CD8-positive, alpha-beta memory T cell (primary cell): ENCODE data around the gene TMEM11. TPM values are rescaled to one million over a fixed set of nuclear protein-coding genes. Genes with fewer than 3 reads are reported as not detected.

Experiments
- CTCF ChIA-PET: fragments of 350-600 bp; sonication (Branson Sonifier 250); formaldehyde crosslinking; loops from one replicate; lab custom pipeline; 2021; ENCODE audit warnings: antibody characterized with exemption; lab: Charles Lee
- POLR2A ChIA-PET: fragments of 350-600 bp; sonication (Branson Sonifier 250); formaldehyde crosslinking; loops from one replicate; lab custom pipeline; 2021; ENCODE audit warnings: antibody characterized with exemption; lab: Charles Lee
- DNase-seq, 5 donors: peaks; one replicate each; pipeline versions ENCODE4 v3.0.0 to v3.0.0-alpha.2; 2020 to 2022; ENCODE audit warnings: mixed read lengths in 1 of 5
- H3K27ac ChIP-seq: one replicate; pipeline ENCODE4 v1.7.0; 2013; ENCODE audit warnings: low read depth, mild to moderate bottlenecking, low read length, moderate library complexity
- H3K27me3 ChIP-seq: 2 replicates; pipeline ENCODE4 v1.7.0; 2013; ENCODE audit warnings: low read length, mild to moderate bottlenecking; ENCODE audit not compliant: insufficient read depth, poor library complexity, severe bottlenecking
- H3K36me3 ChIP-seq: 2 replicates; pipeline ENCODE4 v1.7.0; 2013; ENCODE audit warnings: mild to moderate bottlenecking, low read length, moderate library complexity; ENCODE audit not compliant: insufficient read depth
- H3K4me1 ChIP-seq: 2 replicates; pipeline ENCODE4 v1.7.0; 2013; ENCODE audit warnings: mild to moderate bottlenecking, low read length, moderate library complexity; ENCODE audit not compliant: insufficient read depth
- H3K4me3 ChIP-seq: 2 replicates; pipeline ENCODE4 v1.7.0; 2013; ENCODE audit warnings: mild to moderate bottlenecking, low read length
- H3K9me3 ChIP-seq: 2 replicates; pipeline ENCODE4 v1.7.0; 2013; ENCODE audit warnings: mild to moderate bottlenecking, low read length
- H3K27ac Mint-ChIP-seq, 8 donors: one replicate each; pipeline ENCODE4 v1.8.0; 2020 to 2021; ENCODE audit warnings: mixed read lengths in 8 of 8, mild to moderate bottlenecking in 6 of 8, inconsistent platforms in 3 of 8, moderate library complexity in 3 of 8
- H3K27me3 Mint-ChIP-seq, 2 donors: one replicate each; pipeline ENCODE4 v1.8.0; 2020 to 2021; ENCODE audit warnings: mixed read lengths in 2 of 2, mild to moderate bottlenecking in 1 of 2, moderate library complexity in 1 of 2
- H3K36me3 Mint-ChIP-seq, 3 donors: one replicate each; pipeline ENCODE4 v1.8.0; 2020 to 2021; ENCODE audit warnings: mixed read lengths in 3 of 3, inconsistent platforms in 1 of 3, mild to moderate bottlenecking in 1 of 3
- H3K4me1 Mint-ChIP-seq, 3 donors: one replicate each; pipeline ENCODE4 v1.8.0; 2020 to 2021; ENCODE audit warnings: mixed read lengths in 3 of 3, inconsistent platforms in 1 of 3, mild to moderate bottlenecking in 1 of 3
- H3K4me3 Mint-ChIP-seq, 7 donors: one replicate each; pipeline ENCODE4 v1.8.0; 2020 to 2021; ENCODE audit warnings: mixed read lengths in 7 of 7, mild to moderate bottlenecking in 6 of 7, moderate library complexity in 4 of 7, inconsistent platforms in 2 of 7
- H3K9me3 Mint-ChIP-seq, 5 donors: one replicate each; pipeline ENCODE4 v1.8.0; 2020 to 2022; ENCODE audit warnings: mixed read lengths in 5 of 5, mild to moderate bottlenecking in 3 of 5, moderate library complexity in 2 of 5, inconsistent platforms in 1 of 5
- polyA plus RNA-seq: library from polyadenylated mRNA; unstranded; fragments of 300-500 nt; fragmentation: Illumina TruSeq; gene quantifications from one replicate; pipeline ENCODE4 v1.2.3, GENCODE V29; 2021
- total RNA-seq, 2 experiments: library from RNA; stranded (reverse); gene quantifications; one replicate each; pipeline ENCODE4 v1.2.3, GENCODE V29; 2021

The TMEM11 gene
- total and polyA plus RNA-seq, 3 experiments from 2014 or later: 26.1 to 37.4 (median 29.8) TPM

DNA sequence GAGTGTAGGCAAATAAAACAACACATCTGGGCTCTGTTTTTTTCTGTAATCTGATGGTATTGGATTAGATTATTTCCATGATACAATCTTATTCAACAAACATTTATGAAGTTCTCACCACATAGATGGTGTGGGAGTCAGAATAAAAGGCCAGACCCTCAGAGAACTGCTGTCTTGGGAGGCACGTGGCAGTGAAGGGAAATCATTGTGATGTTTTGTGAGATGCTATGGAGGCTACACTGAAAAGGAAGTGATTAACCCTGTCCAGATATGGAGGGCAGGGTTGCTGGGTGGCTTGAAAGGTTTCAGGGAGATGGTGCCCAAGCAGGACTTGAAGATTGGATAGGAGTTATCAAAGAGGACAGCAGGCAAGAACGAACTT lies 51.6 kb downstream of the TMEM11 start:
- no peaks in the 10 kb centered on the region for H3K27me3 ChIP-seq
- no peaks in the 10 kb centered on the region for H3K4me1 ChIP-seq
- no peaks in the 10 kb centered on the region for H3K36me3 ChIP-seq
- Mint-ChIP-seq H3K9me3 (no peaks in the 10 kb centered on the region), H3K27me3 (no peaks in the 10 kb centered on the region), H3K36me3 (peaks cover 0 to 3% (median 0%) of the 10 kb centered on the region in 3 donors), H3K4me3 (no peak overlapping the region), H3K27ac (peak overlapping the region in 3 of 8 donors; percentile 1 to 78 (median 34)), H3K4me1 (peaks cover 0 to 16% (median 13%) of the 10 kb centered on the region in 3 donors)
- no peaks in the 10 kb centered on the region for H3K9me3 ChIP-seq
- DNase-seq: no peak
- H3K4me3 ChIP-seq: no peak overlapping the region
- POLR2A ChIA-PET: no interaction called here
- no peak overlapping the region for H3K27ac ChIP-seq
- CTCF ChIA-PET: no interaction called here

DNA sequence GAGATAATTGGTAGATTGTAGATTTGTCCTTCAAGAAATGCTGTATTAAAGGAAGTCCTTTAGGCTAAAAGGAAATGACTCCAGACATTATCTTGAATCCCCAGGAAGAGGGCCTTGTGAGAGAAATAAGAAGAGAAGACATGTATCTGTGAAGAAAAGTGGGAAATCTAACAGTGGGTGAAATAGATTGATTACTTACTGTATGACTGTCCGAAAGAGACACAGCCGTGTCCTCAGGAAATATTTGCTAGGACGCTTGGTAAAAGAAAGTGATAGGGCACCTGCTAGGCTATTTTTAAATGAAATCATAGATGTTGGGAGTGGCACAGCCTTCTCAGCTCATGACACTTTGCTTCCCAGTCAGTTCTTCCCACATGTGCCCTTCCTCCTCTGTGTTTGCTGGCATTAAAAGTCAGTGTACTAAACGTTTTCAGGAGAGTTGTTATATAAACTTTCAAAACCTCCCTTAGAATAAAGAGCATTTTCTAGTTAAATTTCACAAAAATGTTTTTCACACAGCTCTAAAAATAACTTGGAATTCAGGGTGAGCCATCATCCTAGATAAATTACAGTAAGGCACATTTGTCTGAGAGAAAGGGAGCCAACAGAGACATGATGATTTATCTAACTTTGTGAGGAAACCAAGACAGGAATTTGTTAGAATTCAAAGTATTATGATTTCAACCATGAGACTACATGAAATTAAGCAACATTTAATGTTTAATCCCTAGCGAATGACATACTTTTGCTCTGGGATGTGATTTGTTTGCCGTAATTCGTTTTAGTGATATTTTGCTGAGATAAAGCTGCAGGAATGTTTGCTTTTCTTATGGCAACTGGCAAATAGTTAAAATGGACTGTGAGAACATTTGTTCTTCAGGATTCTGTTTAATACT lies 52.2 kb downstream of the TMEM11 start:
- Mint-ChIP-seq H3K4me3 (no peak overlapping the region), H3K9me3 (no peaks in the 10 kb centered on the region), H3K27ac (peak overlapping the region in 2 of 8 donors; percentile 27 to 65), H3K36me3 (peaks cover 0 to 3% (median 0%) of the 10 kb centered on the region in 3 donors), H3K4me1 (peaks cover 0 to 15% (median 13%) of the 10 kb centered on the region in 3 donors), H3K27me3 (no peaks in the 10 kb centered on the region)
- DNase-seq: no peak
- H3K4me3 ChIP-seq: no peak overlapping the region
- ChIA-PET CTCF (no interaction called here), POLR2A (no interaction called here)
- H3K36me3 ChIP-seq: no peaks in the 10 kb centered on the region
- no peak overlapping the region for H3K27ac ChIP-seq
- H3K4me1 ChIP-seq: no peaks in the 10 kb centered on the region
- H3K9me3 ChIP-seq: no peaks in the 10 kb centered on the region
- H3K27me3 ChIP-seq: no peaks in the 10 kb centered on the region

- Histone ChIP-seq H3K27me3 (no peaks in the 10 kb centered on the region), H3K9me3 (no peaks in the 10 kb centered on the region), H3K27ac (no peak overlapping the region), H3K4me1 (no peaks in the 10 kb centered on the region), H3K4me3 (no peak overlapping the region), H3K36me3 (no peaks in the 10 kb centered on the region)
- POLR2A ChIA-PET: no interaction called here
- H3K27ac Mint-ChIP-seq: no peak overlapping the region
- H3K4me3 Mint-ChIP-seq: no peak overlapping the region
- H3K27me3 Mint-ChIP-seq: no peaks in the 10 kb centered on the region
- H3K4me1 Mint-ChIP-seq: peaks cover 0 to 14% (median 10%) of the 10 kb centered on the region in 3 donors
- peaks cover 0 to 3% (median 0%) of the 10 kb centered on the region in 3 donors for H3K36me3 Mint-ChIP-seq
- no peak for DNase-seq
- H3K9me3 Mint-ChIP-seq: peaks cover 0 to 5% (median 0%) of the 10 kb centered on the region in 5 donors
- CTCF ChIA-PET: no interaction called here
Measured at GRCh38 chr17:21160401-21160800, 53.6 kb downstream of the TMEM11 start.

- Histone ChIP-seq H3K4me1 (no peaks in the 10 kb centered on the region), H3K9me3 (no peaks in the 10 kb centered on the region), H3K4me3 (no peak overlapping the region), H3K27ac (no peak overlapping the region), H3K36me3 (no peaks in the 10 kb centered on the region), H3K27me3 (no peaks in the 10 kb centered on the region)
- DNase-seq: no peak
- ChIA-PET CTCF (no interaction called here), POLR2A (no interaction called here)
- Mint-ChIP-seq H3K4me3 (no peak overlapping the region), H3K27ac (peak overlapping the region in 2 of 8 donors; percentile 9 to 18), H3K27me3 (no peaks in the 10 kb centered on the region), H3K4me1 (peaks cover 0 to 14% (median 8%) of the 10 kb centered on the region in 3 donors), H3K36me3 (peaks cover 0 to 12% (median 0%) of the 10 kb centered on the region in 3 donors), H3K9me3 (peaks cover 8 to 28% (median 9%) of the 10 kb centered on the region in 5 donors)
Measured at GRCh38 chr17:21157586-21158370, 56.2 kb downstream of the TMEM11 start.

DNA sequence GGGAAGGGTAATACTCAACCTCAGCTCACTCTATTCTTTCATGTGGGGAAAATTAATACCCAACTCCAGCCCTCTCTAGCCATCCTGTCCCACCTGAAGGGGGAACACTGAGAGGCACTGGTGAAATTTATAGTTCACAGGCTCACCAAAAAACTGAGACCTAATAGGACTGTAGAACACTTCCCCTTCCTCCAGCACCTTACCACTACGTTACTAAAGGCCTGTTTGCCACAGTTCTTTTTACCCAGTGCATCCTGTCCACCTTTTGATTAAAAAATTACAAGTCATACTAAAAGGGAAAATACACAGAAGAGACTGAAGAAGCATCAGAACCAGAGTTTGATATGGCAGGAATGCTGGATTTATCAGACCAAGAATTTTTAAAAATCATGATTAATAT lies 61.2 kb downstream of the TMEM11 start:
- H3K36me3 ChIP-seq: no peaks in the 10 kb centered on the region
- no peaks in the 10 kb centered on the region for H3K27me3 ChIP-seq
- CTCF ChIA-PET: no interaction called here
- Mint-ChIP-seq H3K4me3 (no peak overlapping the region), H3K27ac (no peak overlapping the region), H3K27me3 (no peaks in the 10 kb centered on the region), H3K9me3 (peaks cover 16 to 40% (median 19%) of the 10 kb centered on the region in 5 donors), H3K4me1 (peaks cover 0 to 13% (median 3%) of the 10 kb centered on the region in 3 donors), H3K36me3 (peaks cover 3 to 41% (median 3%) of the 10 kb centered on the region in 3 donors)
- H3K9me3 ChIP-seq: no peaks in the 10 kb centered on the region
- H3K4me3 ChIP-seq: no peak overlapping the region
- POLR2A ChIA-PET: no interaction called here
- no peak for DNase-seq
- H3K4me1 ChIP-seq: no peaks in the 10 kb centered on the region
- H3K27ac ChIP-seq: no peak overlapping the region

- no peaks in the 10 kb centered on the region for H3K36me3 ChIP-seq
- CTCF ChIA-PET: no interaction called here
- H3K27ac ChIP-seq: no peak overlapping the region
- Mint-ChIP-seq H3K4me3 (no peak overlapping the region), H3K9me3 (peaks cover 9 to 27% (median 19%) of the 10 kb centered on the region in 5 donors), H3K36me3 (peaks cover 10 to 53% (median 16%) of the 10 kb centered on the region in 3 donors), H3K27ac (no peak overlapping the region), H3K27me3 (no peaks in the 10 kb centered on the region), H3K4me1 (peaks cover 0 to 5% (median 3%) of the 10 kb centered on the region in 3 donors)
- DNase-seq: no peak
- POLR2A ChIA-PET: no interaction called here
- H3K4me3 ChIP-seq: no peak overlapping the region
- H3K9me3 ChIP-seq: no peaks in the 10 kb centered on the region
- no peaks in the 10 kb centered on the region for H3K27me3 ChIP-seq
- H3K4me1 ChIP-seq: no peaks in the 10 kb centered on the region
Measured at GRCh38 chr17:21149621-21150020, 64.3 kb downstream of the TMEM11 start.
